Stimulated activated memory B cell treated with anti-CD40 and anti-IgM and Interleukin-4, amounts not matched to agents 10 μg/mL and 1 μg/mL and 100 μg/mL, for 72 hours (primary cell): ENCODE measurements around the gene FBXW2.

Experiments
- ATAC-seq: fragments of 150-1000 bp; cut with Tn5 transposase; 2 replicates; pipeline ENCODE4 v1.10.0; 2021
- H3K27ac Mint-ChIP-seq: one replicate; pipeline ENCODE4 v1.8.0; 2022; ENCODE audit warnings: mild to moderate bottlenecking, mixed read lengths
- H3K27me3 Mint-ChIP-seq: one replicate; pipeline ENCODE4 v1.8.0; 2022; ENCODE audit warnings: mixed read lengths
- H3K36me3 Mint-ChIP-seq: one replicate; pipeline ENCODE4 v1.8.0; 2022; ENCODE audit warnings: mixed read lengths
- H3K4me1 Mint-ChIP-seq: one replicate; pipeline ENCODE4 v1.8.0; 2022; ENCODE audit warnings: mixed read lengths
- H3K4me3 Mint-ChIP-seq: one replicate; pipeline ENCODE4 v1.8.0; 2022; ENCODE audit warnings: mild to moderate bottlenecking, moderate library complexity, mixed read lengths
- H3K9me3 Mint-ChIP-seq: one replicate; pipeline ENCODE4 v1.8.0; 2022; ENCODE audit warnings: mixed read lengths

Gene FBXW2

DNA sequence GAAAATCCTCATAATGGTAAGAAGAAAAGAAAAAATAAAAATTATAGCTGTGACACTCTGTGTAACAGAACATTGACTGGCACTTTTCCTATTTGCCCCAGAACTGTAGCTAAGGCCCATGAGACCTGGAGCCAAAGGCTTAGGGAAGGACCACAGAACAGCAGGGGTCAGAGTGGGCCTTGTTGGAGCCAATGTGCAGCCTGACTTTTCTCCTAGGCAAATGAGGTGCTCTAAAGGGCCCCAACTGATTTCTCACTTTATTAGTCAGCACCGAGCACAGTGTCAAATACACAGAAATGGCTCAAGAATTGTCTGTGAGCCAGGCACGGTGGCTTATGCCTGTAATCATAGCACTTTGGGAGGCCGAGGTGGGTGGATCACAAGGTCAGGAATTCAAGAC lies 74.9 kb downstream of the FBXW2 start:
- ATAC-seq, result no peak
- Mint-ChIP-seq H3K4me3 (no peak overlapping the region), H3K9me3 (no peaks in the 10 kb centered on the region), H3K4me1 (peaks cover 10% of the 10 kb centered on the region), H3K27me3 (no peaks in the 10 kb centered on the region), H3K36me3 (no peaks in the 10 kb centered on the region), H3K27ac (no peak overlapping the region)

DNA sequence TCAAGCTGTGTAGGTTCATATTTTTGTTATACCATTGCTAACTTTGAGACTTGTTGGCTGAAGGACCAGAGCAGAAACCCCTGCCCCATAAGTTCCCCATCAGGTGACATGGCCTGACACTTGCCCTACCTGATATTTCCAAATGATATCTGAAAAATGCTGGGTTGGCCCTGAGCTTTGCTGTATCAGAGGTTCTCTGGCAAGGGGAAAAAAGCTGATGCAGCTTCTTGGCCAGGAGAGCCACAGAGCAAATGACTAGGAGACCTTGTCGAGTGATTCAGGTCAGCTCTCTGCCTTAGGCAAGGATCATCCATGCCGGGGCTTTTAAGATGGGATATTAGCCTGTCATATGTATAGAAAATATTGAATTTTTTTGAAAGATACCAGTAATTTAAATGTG lies 76.0 kb downstream of the FBXW2 start:
- ATAC-seq, result no peak
- Mint-ChIP-seq H3K36me3 (no peaks in the 10 kb centered on the region), H3K27me3 (no peaks in the 10 kb centered on the region), H3K4me1 (peaks cover 21% of the 10 kb centered on the region), H3K27ac (no peak overlapping the region), H3K4me3 (no peak overlapping the region), H3K9me3 (no peaks in the 10 kb centered on the region)

DNA sequence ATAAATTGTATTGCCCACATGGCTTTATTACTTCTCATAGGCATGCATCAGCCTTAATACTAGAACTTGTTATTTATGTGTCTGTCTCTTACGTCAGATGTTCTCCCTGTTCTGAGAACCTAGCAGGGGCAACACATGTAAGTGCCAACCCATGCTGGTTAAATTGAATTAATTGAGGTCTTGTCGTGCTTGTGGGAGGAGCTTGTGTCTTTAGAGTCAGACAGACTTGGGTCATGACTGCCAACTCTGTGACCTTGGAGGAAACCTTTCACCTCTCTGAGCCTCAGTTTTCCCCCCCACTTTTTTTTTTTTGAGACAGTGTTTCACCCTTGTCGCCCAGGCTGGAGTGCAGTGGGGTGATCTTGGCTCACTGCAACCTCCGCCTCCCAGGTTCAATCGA lies 76.7 kb downstream of the FBXW2 start:
- no peak overlapping the region for H3K27ac Mint-ChIP-seq
- no peak overlapping the region for H3K4me3 Mint-ChIP-seq
- ATAC-seq, result no peak
- no peaks in the 10 kb centered on the region for H3K9me3 Mint-ChIP-seq
- H3K4me1 Mint-ChIP-seq, result peaks cover 28% of the 10 kb centered on the region
- H3K27me3 Mint-ChIP-seq, result no peaks in the 10 kb centered on the region
- H3K36me3 Mint-ChIP-seq, result no peaks in the 10 kb centered on the region

DNA sequence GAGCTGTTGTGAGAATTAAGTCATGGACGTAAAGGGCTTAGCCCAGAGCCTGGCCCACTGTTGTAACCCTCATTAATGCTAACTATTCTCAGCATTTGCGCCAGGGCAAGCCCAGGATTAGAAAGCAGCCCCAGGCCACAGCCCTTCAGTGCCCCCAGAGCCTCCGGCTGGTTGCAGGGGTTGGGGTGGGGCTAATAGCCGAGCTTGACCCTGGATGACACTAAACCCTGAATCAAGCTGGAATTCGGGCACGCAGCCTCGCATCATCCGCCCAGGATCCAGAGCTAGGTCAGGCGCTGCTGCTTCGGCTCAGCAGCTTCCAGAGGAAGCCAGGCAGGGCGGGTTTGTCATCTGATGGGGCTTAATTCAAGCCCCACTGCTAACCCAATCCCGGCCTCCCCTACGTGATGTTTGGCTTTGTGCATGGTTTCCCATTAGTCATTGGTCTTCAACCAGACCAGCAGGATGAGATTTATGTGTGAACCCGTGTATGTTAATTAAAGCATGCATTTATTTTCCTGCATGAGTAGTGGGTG lies 77.8 kb downstream of the FBXW2 start:
- Mint-ChIP-seq H3K4me3 (peak overlapping the region; percentile 84), H3K27ac (no peak overlapping the region), H3K27me3 (no peaks in the 10 kb centered on the region), H3K9me3 (no peaks in the 10 kb centered on the region), H3K4me1 (peaks cover 36% of the 10 kb centered on the region), H3K36me3 (no peaks in the 10 kb centered on the region)
- ATAC-seq, result no peak

DNA sequence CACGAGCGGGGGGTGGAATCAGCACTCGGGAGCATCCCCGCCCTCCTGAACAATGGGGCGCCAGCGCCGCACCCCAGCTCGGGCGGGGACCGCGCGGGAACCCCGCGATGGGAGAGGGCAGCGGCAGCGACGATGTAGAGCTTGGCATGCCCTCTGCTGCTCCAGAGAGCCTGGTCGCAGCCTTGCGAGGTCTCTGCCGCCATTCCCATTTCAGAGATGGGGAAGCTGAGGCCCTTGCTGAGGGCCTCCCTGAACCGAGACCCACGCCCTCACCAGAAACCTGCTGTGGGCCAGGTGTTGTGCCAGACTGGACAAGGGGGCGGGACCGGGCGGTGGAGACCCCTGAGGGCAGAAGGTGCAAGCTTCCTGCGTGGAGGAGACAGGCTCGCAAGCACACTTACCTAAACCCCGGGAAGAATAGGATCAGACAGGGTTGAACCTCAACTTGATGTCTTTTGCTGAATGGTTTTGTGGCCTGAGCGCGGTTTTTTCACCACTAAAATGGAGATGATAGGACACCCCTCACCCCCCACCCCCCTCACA lies 78.3 kb downstream of the FBXW2 start:
- Mint-ChIP-seq H3K4me3 (peak overlapping the region; percentile 84), H3K4me1 (peaks cover 36% of the 10 kb centered on the region), H3K27me3 (no peaks in the 10 kb centered on the region), H3K9me3 (no peaks in the 10 kb centered on the region), H3K27ac (peak overlapping the region; percentile 92), H3K36me3 (no peaks in the 10 kb centered on the region)
- no peak for ATAC-seq

DNA sequence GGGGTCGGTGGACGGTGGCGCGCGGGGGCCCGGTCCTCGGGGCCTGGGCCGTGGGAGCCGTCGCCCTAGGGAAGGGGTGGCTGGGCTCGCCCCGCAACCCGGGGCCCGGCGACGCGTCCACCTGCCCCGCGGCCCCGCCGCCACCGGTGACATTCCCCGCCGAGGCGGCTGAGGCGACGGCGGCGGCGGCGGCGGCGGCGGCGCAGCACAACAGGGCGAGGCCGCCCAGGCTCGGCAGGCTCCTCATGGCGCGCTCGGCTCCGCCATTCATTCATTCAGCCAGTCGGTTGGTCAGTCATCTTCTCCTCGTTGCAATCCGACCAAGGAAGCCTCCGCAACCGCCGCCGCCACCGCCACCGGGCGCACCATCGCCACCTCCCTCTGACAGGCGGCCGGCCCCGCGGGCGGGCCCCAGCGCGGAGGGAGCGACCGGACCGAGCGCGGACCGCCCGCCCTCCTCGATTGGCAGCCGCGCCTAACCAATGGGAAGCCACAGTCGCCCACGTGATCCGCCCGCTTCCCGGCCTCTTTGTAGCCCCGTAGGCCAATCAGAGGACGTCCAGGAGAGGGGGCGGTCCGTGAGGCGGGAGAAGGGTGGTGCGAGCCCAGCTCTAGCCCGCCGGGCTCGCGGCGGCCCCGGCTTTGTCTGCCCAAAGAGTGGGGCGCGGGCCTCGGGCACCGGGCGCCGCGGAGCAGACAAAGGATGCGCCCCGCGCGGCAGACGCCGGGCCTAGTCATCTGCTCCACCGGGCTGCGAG lies 78.9 kb downstream of the FBXW2 start, which contains the start of gene MEGF9:
TSS of gene MEGF9 (minus strand) at position 383 of the 758 bp plus-strand sequence. CDS start at position 271, 112 bp downstream.
- H3K27ac Mint-ChIP-seq, result peak within 1 kb of the TSS; percentile 92
- no peaks in the 10 kb centered on the region for H3K27me3 Mint-ChIP-seq
- H3K36me3 Mint-ChIP-seq, result no peaks in the 10 kb centered on the region
- H3K9me3 Mint-ChIP-seq, result no peaks in the 10 kb centered on the region
- H3K4me3 Mint-ChIP-seq, result peak within 1 kb of the TSS; percentile 96
- peak; percentile 99 for ATAC-seq
- H3K4me1 Mint-ChIP-seq, result peaks cover 36% of the 10 kb centered on the region

DNA sequence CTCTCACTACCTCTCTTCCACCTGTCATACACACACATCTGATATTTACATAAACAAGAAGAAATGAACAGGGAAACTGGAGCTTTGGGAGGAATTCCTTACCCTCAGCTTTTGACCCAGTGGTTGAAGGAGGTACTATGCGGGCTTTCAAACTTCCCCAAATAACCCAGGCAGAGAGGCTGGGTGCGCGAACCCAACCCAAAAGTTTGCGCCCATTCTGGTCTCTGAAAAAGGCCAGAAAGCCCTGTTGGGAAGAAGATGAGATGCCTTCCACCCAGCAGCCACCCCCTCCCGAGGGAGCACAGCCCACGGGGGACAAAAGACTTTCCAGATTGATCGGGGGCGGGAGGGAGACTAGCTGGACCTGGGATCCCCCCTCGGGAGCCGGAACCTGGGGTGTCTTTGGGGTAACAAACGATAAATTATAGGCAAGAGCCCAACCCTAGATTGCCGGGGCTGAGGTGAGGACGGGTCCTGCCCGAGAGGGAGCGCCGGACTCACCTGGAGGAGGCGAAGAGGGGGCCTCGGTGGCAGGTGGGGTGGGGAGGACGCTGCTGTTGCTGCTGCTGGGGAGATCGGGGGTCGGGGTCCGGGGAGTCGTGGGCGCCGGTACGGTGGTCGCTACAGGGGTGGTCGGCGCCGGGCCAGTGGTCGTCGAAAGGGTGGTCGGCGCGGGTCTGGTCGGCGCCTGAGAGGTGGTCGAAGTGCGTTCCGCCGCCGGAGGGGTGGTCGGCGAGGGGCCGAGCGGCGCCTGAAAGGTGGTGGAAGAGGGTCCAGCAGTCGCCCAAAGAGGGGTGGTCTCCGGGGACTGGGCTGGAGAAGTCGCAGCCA lies 79.7 kb downstream of the FBXW2 start:
- peak overlapping the region; percentile 92 for H3K27ac Mint-ChIP-seq
- no peaks in the 10 kb centered on the region for H3K27me3 Mint-ChIP-seq
- no peak for ATAC-seq
- peaks cover 36% of the 10 kb centered on the region for H3K4me1 Mint-ChIP-seq
- H3K4me3 Mint-ChIP-seq, result peak overlapping the region; percentile 96
- H3K9me3 Mint-ChIP-seq, result no peaks in the 10 kb centered on the region
- no peaks in the 10 kb centered on the region for H3K36me3 Mint-ChIP-seq

DNA sequence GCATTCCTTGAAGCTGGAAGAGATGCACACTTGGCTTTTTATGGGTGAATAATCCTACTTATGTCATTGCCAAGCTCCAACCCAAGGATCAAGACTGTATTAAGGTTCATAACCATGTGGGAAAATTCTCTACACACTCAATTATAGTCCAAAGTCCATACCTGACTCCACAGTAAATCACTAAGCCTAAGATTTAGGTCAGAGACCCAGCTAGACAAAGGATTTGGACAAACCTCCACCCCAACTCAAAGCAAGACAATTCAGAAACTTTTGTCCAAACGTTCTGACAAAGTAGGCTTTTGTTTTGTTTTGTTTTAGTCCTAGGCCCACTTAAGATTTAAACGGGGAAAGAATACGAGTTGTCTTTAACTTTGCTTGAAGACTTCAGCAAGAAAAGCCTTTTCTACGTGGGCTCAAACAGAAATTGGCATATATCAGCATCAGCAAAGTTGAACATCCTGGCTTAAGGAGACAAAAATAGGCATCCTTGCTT lies 80.6 kb downstream of the FBXW2 start:
- peak overlapping the region; percentile 96 for H3K4me3 Mint-ChIP-seq
- no peaks in the 10 kb centered on the region for H3K27me3 Mint-ChIP-seq
- H3K4me1 Mint-ChIP-seq, result peaks cover 36% of the 10 kb centered on the region
- H3K36me3 Mint-ChIP-seq, result no peaks in the 10 kb centered on the region
- ATAC-seq, result no peak
- H3K9me3 Mint-ChIP-seq, result no peaks in the 10 kb centered on the region
- peak overlapping the region; percentile 92 for H3K27ac Mint-ChIP-seq

DNA sequence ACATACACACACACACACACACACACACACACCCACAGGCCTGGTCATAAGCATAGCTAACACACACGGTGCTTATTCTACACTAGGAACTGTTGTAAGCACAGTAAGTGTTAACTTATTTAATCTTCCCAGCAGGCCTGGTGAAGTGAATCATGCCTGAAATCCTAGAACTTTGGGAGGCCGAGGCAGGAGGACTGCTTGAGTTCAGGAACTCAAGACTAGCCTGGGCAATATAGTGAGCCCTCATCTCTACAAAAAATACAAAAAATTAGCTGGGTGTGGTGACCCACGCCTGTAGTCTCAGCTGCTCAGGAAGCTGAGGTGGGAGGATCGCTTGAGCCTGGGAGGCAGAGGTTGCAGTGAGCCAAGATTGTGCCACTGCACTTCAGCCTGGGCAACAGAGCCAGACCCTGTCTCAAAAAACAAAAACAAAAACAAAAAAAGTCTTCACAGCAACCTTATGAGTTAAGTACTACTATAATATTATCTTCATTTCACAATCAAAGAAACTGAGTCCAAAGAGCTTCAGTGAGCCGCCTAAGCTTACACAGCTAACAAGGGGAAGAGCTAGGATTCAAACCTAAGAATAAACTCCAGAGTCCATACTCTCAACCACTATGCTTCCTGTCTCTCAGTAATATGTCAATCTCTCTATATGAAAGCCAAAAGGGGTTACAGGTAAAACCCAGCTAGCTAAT lies 81.2 kb downstream of the FBXW2 start:
- Mint-ChIP-seq H3K4me1 (peaks cover 36% of the 10 kb centered on the region), H3K9me3 (no peaks in the 10 kb centered on the region), H3K4me3 (peak overlapping the region; percentile 96), H3K27ac (peak overlapping the region; percentile 92), H3K36me3 (no peaks in the 10 kb centered on the region), H3K27me3 (no peaks in the 10 kb centered on the region)
- no peak for ATAC-seq

DNA sequence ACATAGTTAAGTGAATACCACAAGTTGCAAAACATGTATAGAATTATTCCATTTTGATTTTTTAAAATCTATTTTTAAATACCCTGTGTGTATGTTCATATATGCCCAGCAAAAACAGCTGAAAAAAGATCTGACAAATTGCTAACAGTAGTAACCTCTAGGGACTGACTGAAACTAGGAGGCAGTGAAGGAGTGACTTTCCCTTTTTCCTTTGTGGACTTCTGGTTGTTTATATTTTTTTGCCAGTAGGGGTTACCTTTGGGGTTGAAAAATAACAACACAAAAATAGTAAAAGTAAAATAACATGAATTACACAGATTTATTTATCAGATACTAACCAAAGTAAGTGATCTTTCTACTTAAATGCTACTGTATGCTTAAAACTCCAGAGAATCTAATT lies 81.9 kb downstream of the FBXW2 start:
- peaks cover 36% of the 10 kb centered on the region for H3K4me1 Mint-ChIP-seq
- no peaks in the 10 kb centered on the region for H3K9me3 Mint-ChIP-seq
- ATAC-seq, result no peak
- no peaks in the 10 kb centered on the region for H3K27me3 Mint-ChIP-seq
- H3K27ac Mint-ChIP-seq, result peak overlapping the region; percentile 92
- H3K36me3 Mint-ChIP-seq, result no peaks in the 10 kb centered on the region
- H3K4me3 Mint-ChIP-seq, result no peak overlapping the region

DNA sequence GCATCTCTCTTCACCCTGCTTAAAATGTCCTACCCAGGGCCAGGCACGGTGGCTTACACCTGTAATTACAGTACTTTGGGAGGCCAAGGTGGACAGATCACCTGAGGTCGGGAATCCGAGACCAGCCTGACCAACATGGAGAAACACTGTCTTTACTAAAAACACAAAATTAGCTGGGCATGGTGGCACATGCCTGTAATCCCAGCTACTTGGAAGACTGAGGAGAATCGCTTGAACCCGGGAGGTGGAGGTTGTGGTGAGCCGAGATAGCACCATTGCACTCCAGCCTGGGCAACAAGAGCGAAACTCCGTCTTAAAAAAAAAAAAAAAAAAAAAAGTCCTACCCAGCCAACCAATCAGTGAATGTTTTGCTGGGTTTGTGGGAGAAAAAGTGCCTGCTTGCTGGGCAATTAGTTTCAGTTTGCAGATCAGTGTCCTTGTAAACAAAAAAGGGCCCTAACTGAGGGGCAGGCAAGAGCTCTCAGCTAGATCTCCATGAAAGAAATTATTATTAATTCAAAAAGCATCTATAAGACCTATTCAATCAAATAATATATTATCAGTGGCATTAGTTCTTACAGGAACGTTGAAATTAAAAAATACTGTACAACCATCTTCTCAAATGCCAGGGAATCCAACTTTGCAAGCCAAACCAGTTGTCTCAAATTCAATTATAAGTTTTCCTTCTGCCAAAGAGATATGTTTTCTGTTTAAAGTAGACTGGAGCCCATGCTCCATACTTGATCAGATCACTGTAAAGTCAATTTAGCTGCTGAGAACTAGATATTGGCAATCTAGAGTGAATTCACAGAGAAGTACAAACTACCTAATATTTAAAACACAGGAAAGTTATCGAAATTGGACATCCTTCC lies 82.9 kb downstream of the FBXW2 start:
- H3K27me3 Mint-ChIP-seq, result no peaks in the 10 kb centered on the region
- H3K27ac Mint-ChIP-seq, result peak overlapping the region; percentile 81
- H3K36me3 Mint-ChIP-seq, result no peaks in the 10 kb centered on the region
- peak overlapping the region; percentile 80 for H3K4me3 Mint-ChIP-seq
- H3K9me3 Mint-ChIP-seq, result no peaks in the 10 kb centered on the region
- no peak for ATAC-seq
- H3K4me1 Mint-ChIP-seq, result peaks cover 38% of the 10 kb centered on the region

DNA sequence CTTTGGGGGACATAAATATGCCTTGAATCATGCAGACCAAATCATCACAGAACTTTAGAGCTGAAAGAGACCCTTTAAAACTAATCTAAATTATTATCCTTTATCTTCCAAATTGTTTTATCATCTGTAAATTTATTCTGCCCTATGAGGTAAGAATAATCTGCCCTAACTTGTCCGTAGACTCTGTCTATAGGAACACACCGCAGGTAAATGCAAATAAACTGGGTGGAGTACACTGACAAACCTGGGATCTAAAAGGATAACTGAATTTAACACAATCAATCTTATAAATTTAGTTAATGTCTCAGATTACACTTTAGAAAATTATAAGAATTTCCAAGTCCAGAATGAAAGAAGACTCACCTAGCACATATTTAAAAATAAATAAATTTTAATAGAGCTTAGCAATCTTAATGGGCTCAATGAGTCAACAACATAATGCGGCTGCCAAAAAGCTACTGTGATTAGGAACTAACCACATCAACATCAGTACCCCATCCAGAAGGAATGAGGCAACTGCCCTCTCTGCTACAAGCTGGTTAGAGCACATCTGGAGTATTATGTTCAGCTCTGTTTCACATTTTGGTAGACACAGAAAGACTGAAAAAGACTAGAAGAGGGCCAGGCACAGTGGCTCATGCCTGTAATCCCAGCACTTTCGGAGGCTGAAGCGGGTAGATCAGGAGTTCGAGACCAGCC lies 84.5 kb downstream of the FBXW2 start:
- Mint-ChIP-seq H3K27ac (peak overlapping the region; percentile 81), H3K36me3 (no peaks in the 10 kb centered on the region), H3K9me3 (no peaks in the 10 kb centered on the region), H3K4me3 (no peak overlapping the region), H3K27me3 (no peaks in the 10 kb centered on the region), H3K4me1 (peaks cover 37% of the 10 kb centered on the region)
- ATAC-seq, result no peak

DNA sequence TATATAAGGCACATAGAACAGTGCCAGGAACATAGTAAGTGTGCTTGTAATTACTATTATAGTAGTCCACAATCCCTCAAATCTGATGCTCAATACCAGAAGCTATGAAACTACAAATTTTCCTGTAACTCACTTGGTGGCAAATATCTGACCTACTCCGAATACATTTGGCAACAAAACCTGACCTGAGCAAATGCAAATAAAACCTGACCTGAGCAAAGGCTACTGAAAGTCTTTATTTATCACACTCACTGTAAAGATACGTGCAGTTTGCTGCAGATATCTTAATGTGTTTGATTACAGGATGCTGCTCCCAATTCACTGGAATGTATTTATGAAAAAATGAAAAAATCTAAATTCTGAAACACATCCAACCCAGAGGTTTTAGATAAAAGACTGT lies 86.0 kb downstream of the FBXW2 start:
- H3K4me3 Mint-ChIP-seq, result no peak overlapping the region
- H3K27me3 Mint-ChIP-seq, result no peaks in the 10 kb centered on the region
- ATAC-seq, result no peak
- peaks cover 22% of the 10 kb centered on the region for H3K4me1 Mint-ChIP-seq
- H3K36me3 Mint-ChIP-seq, result no peaks in the 10 kb centered on the region
- no peaks in the 10 kb centered on the region for H3K9me3 Mint-ChIP-seq
- no peak overlapping the region for H3K27ac Mint-ChIP-seq
